ENCODE results near the gene CLDN16. TPM values are rescaled to one million over a fixed set of nuclear protein-coding genes. Genes with fewer than 3 reads are reported as not detected.
A peak's percentile ranks its signal among the peaks of the same experiment; 100 is the strongest.

Gene CLDN16
- total RNA-seq, 1 donor from 2014 or later: 0.14 TPM

- H3K4me1 ChIP-seq: no peaks in the 10 kb centered on the region
- no peak for ATAC-seq
Observed at GRCh38 chr3:190381441-190381840, 6.5 kb upstream of the CLDN16 start.

GRCh38 chr3:190382082-190382481 is 5.9 kb upstream of the CLDN16 start:
- intact Hi-C loops (cut with DNase I): no loop called here
- Histone ChIP-seq H3K4me3 (no peak overlapping the region), H3K9me3 (no peaks in the 10 kb centered on the region), H3K27ac (no peak overlapping the region), H3K36me3 (no peaks in the 10 kb centered on the region), H3K27me3 (no peaks in the 10 kb centered on the region), H3K4me1 (no peaks in the 10 kb centered on the region)
- DNase-seq (no peak), ATAC-seq (no peak)
- no peak for TF ChIP-seq CTCF (IDR thresholded peaks at IDR 0.05)

More at GRCh38 chr3:190381441-190381840, 6.5 kb upstream of the CLDN16 start:
- Histone ChIP-seq H3K27ac (no peak overlapping the region), H3K4me3 (no peak overlapping the region), H3K27me3 (no peaks in the 10 kb centered on the region), H3K9me3 (no peaks in the 10 kb centered on the region), H3K36me3 (no peaks in the 10 kb centered on the region)
- intact Hi-C loops (cut with DNase I): no loop called here
- TF ChIP-seq CTCF (IDR thresholded peaks at IDR 0.05): no peak
- no peak for DNase-seq

- intact Hi-C loops (cut with DNase I): no loop called here
- no peaks in the 10 kb centered on the region for H3K4me1 ChIP-seq
- ATAC-seq (peak; percentile 85), DNase-seq (no peak)
- no peak overlapping the region for H3K4me3 ChIP-seq
- no peaks in the 10 kb centered on the region for H3K36me3 ChIP-seq
- no peak overlapping the region for H3K27ac ChIP-seq
- peak; percentile 55 for TF ChIP-seq CTCF (IDR thresholded peaks at IDR 0.05)
- H3K9me3 ChIP-seq: no peaks in the 10 kb centered on the region
- no peaks in the 10 kb centered on the region for H3K27me3 ChIP-seq
Observed at GRCh38 chr3:190384309-190384756, 3.6 kb upstream of the CLDN16 start.

DNA sequence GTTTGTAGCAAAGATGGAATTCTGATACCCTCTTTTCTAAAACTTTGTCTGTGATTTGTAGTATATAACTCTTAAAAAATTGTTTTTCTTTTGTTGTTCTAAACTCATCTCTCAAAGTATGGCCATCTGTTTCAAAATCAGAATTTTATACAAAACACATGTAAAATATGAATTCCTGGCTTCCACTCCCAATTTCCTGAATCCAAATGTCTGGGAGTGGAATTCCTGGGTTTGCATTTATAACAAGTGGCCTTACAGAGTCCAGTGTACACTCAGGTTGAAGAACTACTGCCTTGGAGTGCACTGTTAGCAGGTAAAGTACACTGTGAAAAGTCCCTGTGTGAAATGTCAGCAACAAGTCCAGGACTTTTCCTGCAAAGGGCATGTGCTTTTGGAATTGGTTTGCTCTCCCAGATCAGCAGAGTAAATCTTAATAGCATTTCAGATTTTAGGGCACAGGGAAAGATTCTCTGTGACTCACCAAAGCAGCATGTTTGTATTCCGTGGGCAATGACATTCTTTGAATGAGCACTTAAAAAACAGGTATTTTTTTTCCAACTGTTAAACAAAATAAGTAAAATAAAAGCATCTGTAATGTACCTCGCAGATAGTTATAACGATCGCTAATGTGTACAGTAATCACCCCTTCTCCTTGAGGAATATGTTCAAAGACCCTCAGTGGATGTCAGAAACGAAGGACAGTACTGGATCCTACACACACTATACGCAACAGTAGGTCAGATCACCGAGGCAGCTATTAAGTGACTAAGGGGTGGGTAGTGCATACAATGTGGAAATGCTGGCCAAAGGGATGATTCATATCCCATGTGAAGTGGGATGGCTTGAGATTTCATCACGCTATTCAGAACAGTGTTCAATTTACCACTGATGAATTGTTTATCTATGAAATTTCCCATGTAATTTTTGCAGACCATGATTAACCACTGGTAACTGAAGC is 2.0 kb upstream of the CLDN16 start:
- no peaks in the 10 kb centered on the region for H3K9me3 ChIP-seq
- no peaks in the 10 kb centered on the region for H3K4me1 ChIP-seq
- H3K36me3 ChIP-seq: no peaks in the 10 kb centered on the region
- intact Hi-C loops (cut with DNase I): no loop called here
- no peak overlapping the region for H3K4me3 ChIP-seq
- peak; percentile 71 for ATAC-seq
- DNase-seq: no peak
- no peak for TF ChIP-seq CTCF (IDR thresholded peaks at IDR 0.05)
- H3K27me3 ChIP-seq: no peaks in the 10 kb centered on the region
- H3K27ac ChIP-seq: no peak overlapping the region

DNA sequence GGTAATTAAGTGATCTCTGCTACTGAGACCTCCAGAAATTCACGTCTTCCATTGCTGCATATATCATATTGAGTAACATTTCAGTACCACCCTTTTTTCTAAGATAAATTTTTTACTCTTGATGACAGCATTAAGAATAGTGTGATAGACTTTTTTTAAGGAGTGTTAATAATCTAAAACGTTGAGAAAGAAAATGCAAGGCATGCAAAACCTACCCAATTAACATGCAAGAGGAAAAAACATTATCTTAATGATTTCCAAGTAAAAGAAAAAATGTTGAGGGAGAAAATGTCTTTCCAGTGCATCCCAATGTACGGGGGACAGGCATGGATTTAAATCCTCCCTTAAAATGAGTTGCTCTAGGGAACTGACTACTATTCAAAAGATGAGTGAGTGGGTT is 740 bp downstream of the CLDN16 start:
- TF ChIP-seq CTCF (IDR thresholded peaks at IDR 0.05): no peak
- H3K27ac ChIP-seq: no peak overlapping the region
- H3K4me1 ChIP-seq: no peaks in the 10 kb centered on the region
- H3K27me3 ChIP-seq: no peaks in the 10 kb centered on the region
- H3K9me3 ChIP-seq: no peaks in the 10 kb centered on the region
- intact Hi-C loops (cut with DNase I): no loop called here
- no peaks in the 10 kb centered on the region for H3K36me3 ChIP-seq
- DNase-seq (no peak), ATAC-seq (no peak)
- H3K4me3 ChIP-seq: no peak overlapping the region

Data from upper lobe of right lung (tissue), 1 donor.